Measurements from ENCODE around the gene ANKRD13B.

ANKRD13B gene

GRCh38 chr17:29596811-29597210 lies 3.9 kb downstream of the ANKRD13B start:
- no peak for TF ChIP-seq CSRNP3 (CRISPR knock-in tag; IDR thresholded peaks at IDR 0.05)
- no peak for TF ChIP-seq ARNTL (CRISPR knock-in tag; IDR thresholded peaks at IDR 0.05; ENCODE audit: borderline replicate concordance, low read depth)
- no peak for TF ChIP-seq OSR1 (CRISPR knock-in tag; IDR thresholded peaks at IDR 0.05)
- TF ChIP-seq BACH2 (CRISPR knock-in tag; IDR thresholded peaks at IDR 0.05; ENCODE audit: borderline replicate concordance): no peak
- no peak for TF ChIP-seq TCF4 (CRISPR knock-in tag; IDR thresholded peaks at IDR 0.05; ENCODE audit: borderline replicate concordance)
- TF ChIP-seq ZNF565 (CRISPR knock-in tag; conservative IDR thresholded peaks at IDR 0.05; ENCODE audit: low read depth): no peak
- no peak for TF ChIP-seq ESRRG (CRISPR knock-in tag; IDR thresholded peaks at IDR 0.05)
- TF ChIP-seq CREB5 (CRISPR knock-in tag; IDR thresholded peaks at IDR 0.05; ENCODE audit: low read depth): no peak
- no peak for TF ChIP-seq ZFP3 (CRISPR knock-in tag; IDR thresholded peaks at IDR 0.05)
- TF ChIP-seq ZC3H10 (CRISPR knock-in tag; IDR thresholded peaks at IDR 0.05): no peak
- TF ChIP-seq PATZ1 (CRISPR knock-in tag; IDR thresholded peaks at IDR 0.05; ENCODE audit: borderline replicate concordance): no peak
- no peak for TF ChIP-seq TSHZ2 (CRISPR knock-in tag; IDR thresholded peaks at IDR 0.05)
- no peak for TF ChIP-seq CSDC2 (CRISPR knock-in tag; IDR thresholded peaks at IDR 0.05)
- TF ChIP-seq SNAI2 (CRISPR knock-in tag; IDR thresholded peaks at IDR 0.05): no peak
- no peak for ATAC-seq

GRCh38 chr17:29597361-29598172 lies 4.6 kb downstream of the ANKRD13B start:
- TF ChIP-seq ZNF8 (CRISPR knock-in tag; IDR thresholded peaks at IDR 0.05) (no peak), ZFP3 (CRISPR knock-in tag; IDR thresholded peaks at IDR 0.05) (no peak), ESRRG (CRISPR knock-in tag; IDR thresholded peaks at IDR 0.05) (no peak), ZC3H10 (CRISPR knock-in tag; IDR thresholded peaks at IDR 0.05) (no peak), OSR1 (CRISPR knock-in tag; IDR thresholded peaks at IDR 0.05) (no peak), CSDC2 (CRISPR knock-in tag; IDR thresholded peaks at IDR 0.05) (no peak), TSHZ2 (CRISPR knock-in tag; IDR thresholded peaks at IDR 0.05) (no peak), CSRNP3 (CRISPR knock-in tag; IDR thresholded peaks at IDR 0.05) (no peak), ISL1 (CRISPR knock-in tag; IDR thresholded peaks at IDR 0.05) (no peak), RARB (CRISPR knock-in tag; IDR thresholded peaks at IDR 0.05) (no peak), ZNF70 (CRISPR knock-in tag; IDR thresholded peaks at IDR 0.05) (no peak), GLIS3 (CRISPR knock-in tag; IDR thresholded peaks at IDR 0.05) (no peak), ZFP30 (CRISPR knock-in tag; IDR thresholded peaks at IDR 0.05) (no peak), ARNTL (CRISPR knock-in tag; IDR thresholded peaks at IDR 0.05; ENCODE audit: borderline replicate concordance, low read depth) (no peak), POU6F1 (CRISPR knock-in tag; IDR thresholded peaks at IDR 0.05; ENCODE audit: borderline replicate concordance, low read depth) (no peak)
- ATAC-seq: no peak

All from SK-N-SH treated with all-trans-retinoic acid at 6 μM for 48 hours (cell line).